Mesothelial cell of epicardium (in vitro differentiated cells): ENCODE results near the gene ATP6V0D1. TPM values are rescaled to one million over a fixed set of nuclear protein-coding genes. Genes with fewer than 3 reads are reported as not detected.

Source experiments
- DNase-seq, 2 experiments: peaks; one replicate each; pipeline ENCODE4 v3.0.0; 2021; ENCODE audit warnings: low spot score in 2 of 2; ENCODE audit not compliant: unreplicated experiment in 2 of 2
- H3K27ac Mint-ChIP-seq: 2 replicates; pipeline ENCODE4 v1.8.0; 2021; ENCODE audit warnings: mixed read lengths
- H3K27me3 Mint-ChIP-seq: 2 replicates; pipeline ENCODE4 v1.8.0; 2021; ENCODE audit warnings: low read depth, mixed read lengths
- H3K36me3 Mint-ChIP-seq: 2 replicates; pipeline ENCODE4 v1.8.0; 2021; ENCODE audit warnings: mixed read lengths
- H3K4me1 Mint-ChIP-seq: 2 replicates; pipeline ENCODE4 v1.8.0; 2021; ENCODE audit warnings: mixed read lengths
- H3K4me3 Mint-ChIP-seq: 2 replicates; pipeline ENCODE4 v1.8.0; 2021; ENCODE audit warnings: mild to moderate bottlenecking, moderate library complexity, mixed read lengths
- H3K9me3 Mint-ChIP-seq: 2 replicates; pipeline ENCODE4 v1.8.0; 2021; ENCODE audit warnings: mixed read lengths
- CTCF ChIP-seq: fragments of 200-600 bp; sonication (generic); IDR thresholded peaks from one replicate; pipeline ENCODE4 v1.5.0; 2021; ENCODE audit warnings: antibody characterized with exemption; ENCODE audit not compliant: unreplicated experiment
- total RNA-seq: library from RNA; stranded (reverse); gene quantifications from 3 replicates; pipeline ENCODE4 v1.2.1, GENCODE V29; 2021

Gene ATP6V0D1
- total RNA-seq, 1 donor from 2014 or later, result 53.7 TPM

GRCh38 chr16:67425580-67425979 is 55.4 kb downstream of the ATP6V0D1 start:
- no peaks in the 10 kb centered on the region for H3K9me3 Mint-ChIP-seq
- no peak for DNase-seq
- no peak overlapping the region for H3K27ac Mint-ChIP-seq
- H3K4me3 Mint-ChIP-seq, result no peak overlapping the region
- peaks cover 22% of the 10 kb centered on the region for H3K4me1 Mint-ChIP-seq
- H3K36me3 Mint-ChIP-seq, result no peaks in the 10 kb centered on the region
- TF ChIP-seq CTCF, result no peak
- H3K27me3 Mint-ChIP-seq, result peaks cover 58% of the 10 kb centered on the region

- peaks cover 19% of the 10 kb centered on the region for H3K4me1 Mint-ChIP-seq
- H3K4me3 Mint-ChIP-seq, result no peak overlapping the region
- peaks cover 52% of the 10 kb centered on the region for H3K27me3 Mint-ChIP-seq
- H3K27ac Mint-ChIP-seq, result no peak overlapping the region
- DNase-seq, result no peak
- no peaks in the 10 kb centered on the region for H3K36me3 Mint-ChIP-seq
- no peak for TF ChIP-seq CTCF
- H3K9me3 Mint-ChIP-seq, result no peaks in the 10 kb centered on the region
Observed at GRCh38 chr16:67425061-67425460, 55.9 kb downstream of the ATP6V0D1 start.

GRCh38 chr16:67424261-67424615 is 56.7 kb downstream of the ATP6V0D1 start:
- TF ChIP-seq CTCF, result no peak
- DNase-seq, result no peak
- Mint-ChIP-seq H3K4me3 (no peak overlapping the region), H3K27me3 (peaks cover 44% of the 10 kb centered on the region), H3K36me3 (no peaks in the 10 kb centered on the region), H3K27ac (no peak overlapping the region), H3K4me1 (peaks cover 19% of the 10 kb centered on the region), H3K9me3 (no peaks in the 10 kb centered on the region)

- no peak overlapping the region for H3K27ac Mint-ChIP-seq
- peaks cover 19% of the 10 kb centered on the region for H3K4me1 Mint-ChIP-seq
- DNase-seq, result no peak
Observed at GRCh38 chr16:67423611-67424260, 57.2 kb downstream of the ATP6V0D1 start.

GRCh38 chr16:67423015-67423414 is 57.9 kb downstream of the ATP6V0D1 start:
- Mint-ChIP-seq H3K9me3 (no peaks in the 10 kb centered on the region), H3K4me3 (no peak overlapping the region), H3K36me3 (no peaks in the 10 kb centered on the region), H3K27ac (no peak overlapping the region), H3K4me1 (peaks cover 20% of the 10 kb centered on the region), H3K27me3 (peaks cover 32% of the 10 kb centered on the region)
- no peak for TF ChIP-seq CTCF
- no peak for DNase-seq

More at GRCh38 chr16:67423611-67424260, 57.2 kb downstream of the ATP6V0D1 start:
- Mint-ChIP-seq H3K27me3 (peaks cover 39% of the 10 kb centered on the region), H3K36me3 (no peaks in the 10 kb centered on the region), H3K4me3 (no peak overlapping the region), H3K9me3 (no peaks in the 10 kb centered on the region)
- TF ChIP-seq CTCF, result no peak

GRCh38 chr16:67421030-67421429 is 59.9 kb downstream of the ATP6V0D1 start:
- no peak overlapping the region for H3K4me3 Mint-ChIP-seq
- no peak for TF ChIP-seq CTCF
- no peaks in the 10 kb centered on the region for H3K36me3 Mint-ChIP-seq
- H3K27ac Mint-ChIP-seq, result no peak overlapping the region
- no peaks in the 10 kb centered on the region for H3K9me3 Mint-ChIP-seq
- H3K27me3 Mint-ChIP-seq, result peaks cover 18% of the 10 kb centered on the region
- no peak for DNase-seq
- H3K4me1 Mint-ChIP-seq, result peaks cover 32% of the 10 kb centered on the region
